CD4-positive, alpha-beta T cell treated with Interleukin-2 at 100 ng/mL for 4 hours (primary cell): ENCODE measurements around the gene TIRAP.

Source experiments
- DNase-seq: peaks from one replicate; pipeline ENCODE4 v3.0.0-alpha.2; 2020; ENCODE audit warnings: low spot score

The TIRAP gene

GRCh38 chr11:126322996-126323395 is 40.1 kb downstream of the TIRAP start:
- DNase-seq: no peak

GRCh38 chr11:126327281-126328000 is 44.5 kb downstream of the TIRAP start:
- DNase-seq: no peak

- no peak for DNase-seq
Observed at GRCh38 chr11:126328001-126328390, 45.1 kb downstream of the TIRAP start.

- no peak for DNase-seq
Observed at GRCh38 chr11:126328444-126328843, 45.6 kb downstream of the TIRAP start.

GRCh38 chr11:126328938-126329643 is 46.2 kb downstream of the TIRAP start:
- no peak for DNase-seq

GRCh38 chr11:126329644-126330211 is 46.8 kb downstream of the TIRAP start:
- DNase-seq: peak; percentile 30

- no peak for DNase-seq
Observed at GRCh38 chr11:126331286-126331685, 48.4 kb downstream of the TIRAP start.

GRCh38 chr11:126332221-126332711 is 49.4 kb downstream of the TIRAP start:
- DNase-seq: peak; percentile 46

- no peak for DNase-seq
Observed at GRCh38 chr11:126333142-126333541, 50.2 kb downstream of the TIRAP start.

- no peak for DNase-seq
Observed at GRCh38 chr11:126334659-126335462, 52.0 kb downstream of the TIRAP start.

- DNase-seq: no peak
Observed at GRCh38 chr11:126335463-126335760, 52.5 kb downstream of the TIRAP start.

- DNase-seq: no peak
Observed at GRCh38 chr11:126336138-126336541, 53.2 kb downstream of the TIRAP start.

GRCh38 chr11:126336671-126337101 is 53.8 kb downstream of the TIRAP start:
- DNase-seq: no peak

- DNase-seq: no peak
Observed at GRCh38 chr11:126337126-126337473, 54.2 kb downstream of the TIRAP start.

GRCh38 chr11:126337474-126338241 is 54.8 kb downstream of the TIRAP start:
- DNase-seq: no peak

GRCh38 chr11:126338346-126339055 is 55.6 kb downstream of the TIRAP start:
- DNase-seq: no peak

GRCh38 chr11:126339073-126339862 is 56.4 kb downstream of the TIRAP start:
- DNase-seq: no peak

- no peak for DNase-seq
Observed at GRCh38 chr11:126339863-126340434, 57.1 kb downstream of the TIRAP start.

- DNase-seq: no peak
Observed at GRCh38 chr11:126340960-126341606, 58.2 kb downstream of the TIRAP start.
